Trophoblast cell (in vitro differentiated cells and primary cell): ENCODE results near the gene PKMYT1.

Experiments used
- DNase-seq, 2 donors: peaks; one replicate each; pipeline ENCODE4 v3.0.0-alpha.2; 2016
- H2AFZ ChIP-seq: 2 replicates; pipeline ENCODE4 v1.6.1; 2013; ENCODE audit warnings: low read length, moderate library complexity, mild to moderate bottlenecking; ENCODE audit not compliant: insufficient read depth, poor library complexity
- H2AK5ac ChIP-seq: 2 replicates; pipeline ENCODE4 v1.6.1; 2013; ENCODE audit warnings: mild to moderate bottlenecking, low read length
- H2BK120ac ChIP-seq: 2 replicates; pipeline ENCODE4 v1.6.1; 2013; ENCODE audit warnings: low read length, mild to moderate bottlenecking, moderate library complexity; ENCODE audit not compliant: insufficient read depth, poor library complexity
- H2BK12ac ChIP-seq: 2 replicates; pipeline ENCODE4 v1.6.1; 2013; ENCODE audit warnings: mild to moderate bottlenecking, low read length, moderate library complexity
- H2BK5ac ChIP-seq: 2 replicates; pipeline ENCODE4 v1.6.1; 2013; ENCODE audit warnings: low read length, low read depth, moderate library complexity, mild to moderate bottlenecking; ENCODE audit not compliant: poor library complexity
- H3K14ac ChIP-seq: 2 replicates; pipeline ENCODE4 v1.6.1; 2013; ENCODE audit warnings: mild to moderate bottlenecking, low read length
- H3K18ac ChIP-seq: 2 replicates; pipeline ENCODE4 v1.6.1; 2013; ENCODE audit warnings: mild to moderate bottlenecking, low read length
- H3K23ac ChIP-seq: 2 replicates; pipeline ENCODE4 v1.6.1; 2013; ENCODE audit warnings: low read length
- H3K27ac ChIP-seq: 2 replicates; pipeline ENCODE4 v1.5.1; 2013; ENCODE audit warnings: low read depth, mild to moderate bottlenecking, inconsistent platforms, low read length, moderate library complexity
- H3K27me3 ChIP-seq: 2 replicates; pipeline ENCODE4 v1.6.1; 2013; ENCODE audit warnings: inconsistent platforms, mild to moderate bottlenecking, low read length, moderate library complexity; ENCODE audit not compliant: insufficient read depth
- H3K36me3 ChIP-seq, 2 experiments: 1 replicate in 1 of 2; 2 replicates in 1 of 2; pipeline ENCODE4 v1.6.1; 2013; ENCODE audit warnings: low read length in 2 of 2, mild to moderate bottlenecking in 2 of 2, moderate library complexity in 1 of 2; ENCODE audit not compliant: insufficient read depth in 2 of 2, control insufficient read depth in 1 of 2
- H3K4ac ChIP-seq: 2 replicates; pipeline ENCODE4 v1.6.1; 2013; ENCODE audit warnings: low read depth, mild to moderate bottlenecking, low read length, moderate library complexity
- H3K4me1 ChIP-seq, 2 experiments: 1 replicate in 1 of 2; 2 replicates in 1 of 2; pipeline ENCODE4 v1.6.1; 2013; ENCODE audit warnings: low read length in 2 of 2, mild to moderate bottlenecking in 2 of 2, moderate library complexity in 1 of 2; ENCODE audit not compliant: insufficient read depth in 2 of 2, control insufficient read depth in 1 of 2
- H3K4me2 ChIP-seq: 2 replicates; pipeline ENCODE4 v1.6.1; 2013; ENCODE audit warnings: inconsistent platforms, mild to moderate bottlenecking, low read length, moderate library complexity
- H3K4me3 ChIP-seq: 2 replicates; pipeline ENCODE4 v1.5.1; 2013; ENCODE audit warnings: mild to moderate bottlenecking, low read depth, low read length, inconsistent platforms
- H3K79me1 ChIP-seq: one replicate; pipeline ENCODE4 v1.6.1; 2013; ENCODE audit warnings: low read length
- H3K79me2 ChIP-seq: 2 replicates; pipeline ENCODE4 v1.6.1; 2013; ENCODE audit warnings: low read length, mild to moderate bottlenecking; ENCODE audit not compliant: control insufficient read depth, insufficient read depth, poor library complexity
- H3K9ac ChIP-seq: 2 replicates; pipeline ENCODE4 v1.6.1; 2013; ENCODE audit warnings: mild to moderate bottlenecking, low read length
- H3K9me3 ChIP-seq: 2 replicates; pipeline ENCODE4 v1.6.1; 2013; ENCODE audit warnings: low read depth, mild to moderate bottlenecking, control low read depth, inconsistent platforms, low read length; ENCODE audit not compliant: insufficient read depth
- H4K12ac ChIP-seq: 2 replicates; pipeline ENCODE4 v1.6.1; 2013; ENCODE audit warnings: low read depth, mild to moderate bottlenecking, low read length, moderate library complexity
- H4K8ac ChIP-seq: 2 replicates; pipeline ENCODE4 v1.6.1; 2013; ENCODE audit warnings: low read depth, mild to moderate bottlenecking, low read length, moderate library complexity
- H4K91ac ChIP-seq: one replicate; pipeline ENCODE4 v1.6.1; 2013; ENCODE audit warnings: low read depth, mild to moderate bottlenecking, low read length, moderate library complexity
- WGBS: extraction: QIAGEN DNeasy Blood & Tissue Kit; methylation state at CpG from one replicate; pipeline ENCODE4 v1.1.7; 2013; ENCODE audit warnings: missing lambda C conversion rate; ENCODE audit not compliant: insufficient read length, insufficient coverage; ENCODE audit errors: extremely low coverage; 5-methylcytosine and 5-hydroxymethylcytosine counted together

The PKMYT1 gene

GRCh38 chr16:2968738-2969544 lies 11.3 kb downstream of the PKMYT1 start, which contains the start of gene PAQR4:
PAQR4 (plus strand) TSS chr16:2969348; CDS start chr16:2969675, 327 bp downstream.
- H2AK5ac ChIP-seq = peak within 1 kb of the TSS; percentile 61

GRCh38 chr16:2968368-2968737 lies 11.9 kb downstream of the PKMYT1 start:
- Histone ChIP-seq H3K4me1 (peaks cover 20 to 34% of the 10 kb centered on the region in 2 experiments), H3K36me3 (peaks cover 16 to 18% of the 10 kb centered on the region in 2 experiments), H3K14ac (no peak overlapping the region), H3K9ac (no peak overlapping the region), H2AK5ac (no peak overlapping the region), H2BK120ac (no peak overlapping the region), H4K91ac (no peak overlapping the region), H3K27ac (no peak overlapping the region), H3K9me3 (no peaks in the 10 kb centered on the region), H3K4me2 (peak overlapping the region; percentile 96), H4K8ac (no peak overlapping the region), H3K79me1 (peaks cover 7% of the 10 kb centered on the region), H3K4ac (no peak overlapping the region), H3K79me2 (peaks cover 2% of the 10 kb centered on the region), H3K4me3 (no peak overlapping the region), H2BK5ac (no peak overlapping the region), H3K27me3 (peaks cover 3% of the 10 kb centered on the region), H3K23ac (no peak overlapping the region), H2AFZ (no peak overlapping the region), H2BK12ac (no peak overlapping the region), H4K12ac (no peak overlapping the region), H3K18ac (no peak overlapping the region)
- DNase-seq = no peak
- WGBS = no CpG with 5 or more reads among the region's 18 CpGs

More at GRCh38 chr16:2968738-2969544, 11.3 kb downstream of the PKMYT1 start, which contains the start of gene PAQR4:
- no CpG with 5 or more reads among the region's 98 CpGs for WGBS
- H2AFZ ChIP-seq = peak within 1 kb of the TSS; percentile 78
- H3K18ac ChIP-seq = peak within 1 kb of the TSS; percentile 80
- peak within 1 kb of the TSS; percentile 88 for H3K4me3 ChIP-seq
- H3K79me2 ChIP-seq = peaks cover 2% of the 10 kb centered on the region
- H3K27me3 ChIP-seq = peaks cover 3% of the 10 kb centered on the region
- H2BK12ac ChIP-seq = no peak within 1 kb of the TSS
- H3K36me3 ChIP-seq = peaks cover 21 to 23% of the 10 kb centered on the region in 2 experiments
- peaks cover 20 to 29% of the 10 kb centered on the region in 2 experiments for H3K4me1 ChIP-seq
- peaks cover 7% of the 10 kb centered on the region for H3K79me1 ChIP-seq
- H2BK120ac ChIP-seq = peak within 1 kb of the TSS; percentile 29
- H3K9me3 ChIP-seq = no peaks in the 10 kb centered on the region
- no peak within 1 kb of the TSS for H3K23ac ChIP-seq
- H4K91ac ChIP-seq = peak within 1 kb of the TSS; percentile 66
- peak within 1 kb of the TSS; percentile 96 for H3K4me2 ChIP-seq
- peak within 1 kb of the TSS; percentile 46 for H4K8ac ChIP-seq
- H3K14ac ChIP-seq = peak within 1 kb of the TSS; percentile 70
- H2BK5ac ChIP-seq = peak within 1 kb of the TSS; percentile 13
- peak; percentile 91 to 96 for DNase-seq
- no peak within 1 kb of the TSS for H3K27ac ChIP-seq
- peak within 1 kb of the TSS; percentile 80 for H3K9ac ChIP-seq
- peak within 1 kb of the TSS; percentile 16 for H4K12ac ChIP-seq
- peak within 1 kb of the TSS; percentile 37 for H3K4ac ChIP-seq

- Histone ChIP-seq H3K4me1 (peaks cover 20 to 37% of the 10 kb centered on the region in 2 experiments), H3K9me3 (no peaks in the 10 kb centered on the region)
- no CpG with 5 or more reads among the region's 33 CpGs for WGBS
Observed at GRCh38 chr16:2967721-2968161, 12.5 kb downstream of the PKMYT1 start.

GRCh38 chr16:2967211-2967631 lies 13.0 kb downstream of the PKMYT1 start:
- WGBS = no CpG with 5 or more reads among the region's 51 CpGs
- Histone ChIP-seq H3K79me1 (peaks cover 7% of the 10 kb centered on the region), H3K14ac (no peak overlapping the region), H3K79me2 (peaks cover 2% of the 10 kb centered on the region), H3K27ac (no peak overlapping the region), H4K12ac (no peak overlapping the region), H4K8ac (no peak overlapping the region), H3K9ac (no peak overlapping the region), H3K4ac (no peak overlapping the region), H3K9me3 (no peaks in the 10 kb centered on the region), H3K18ac (no peak overlapping the region), H2BK12ac (no peak overlapping the region), H2AK5ac (no peak overlapping the region), H3K23ac (no peak overlapping the region), H3K4me2 (no peak overlapping the region), H3K4me1 (peaks cover 20 to 37% of the 10 kb centered on the region in 2 experiments), H3K36me3 (peaks cover 7 to 9% of the 10 kb centered on the region in 2 experiments), H3K27me3 (peaks cover 3% of the 10 kb centered on the region), H2BK5ac (no peak overlapping the region), H2AFZ (no peak overlapping the region), H3K4me3 (no peak overlapping the region), H4K91ac (no peak overlapping the region), H2BK120ac (no peak overlapping the region)
- no peak for DNase-seq

More at GRCh38 chr16:2967721-2968161, 12.5 kb downstream of the PKMYT1 start:
- Histone ChIP-seq H3K9ac (no peak overlapping the region), H3K79me1 (peaks cover 7% of the 10 kb centered on the region), H3K4me2 (no peak overlapping the region), H3K4ac (no peak overlapping the region), H3K79me2 (peaks cover 2% of the 10 kb centered on the region), H2BK120ac (no peak overlapping the region), H4K91ac (no peak overlapping the region), H3K27ac (no peak overlapping the region), H2AFZ (no peak overlapping the region), H2BK5ac (no peak overlapping the region), H2BK12ac (no peak overlapping the region), H2AK5ac (no peak overlapping the region), H3K14ac (no peak overlapping the region), H3K27me3 (peaks cover 3% of the 10 kb centered on the region), H4K12ac (no peak overlapping the region), H3K4me3 (no peak overlapping the region), H3K18ac (no peak overlapping the region), H3K36me3 (peaks cover 13 to 14% of the 10 kb centered on the region in 2 experiments), H4K8ac (no peak overlapping the region), H3K23ac (no peak overlapping the region)
- DNase-seq = no peak
